GM21529 (cell line): ENCODE measurements around the gene WASL.

Source experiments
- ATAC-seq: cut with Tn5 transposase; IDR thresholded peaks from one replicate; pipeline ENCODE4 v1.9.1; 2021; ENCODE audit not compliant: unreplicated experiment

Gene WASL

GRCh38 chr7:123705211-123705901 is 43.4 kb downstream of the WASL start:
- no peak for ATAC-seq

- ATAC-seq: no peak
Measured at GRCh38 chr7:123695944-123696677, 52.7 kb downstream of the WASL start.

GRCh38 chr7:123692471-123692877 is 56.3 kb downstream of the WASL start:
- ATAC-seq: no peak

GRCh38 chr7:123690550-123690949 is 58.3 kb downstream of the WASL start:
- no peak for ATAC-seq

- ATAC-seq: no peak
Measured at GRCh38 chr7:123689250-123689649, 59.6 kb downstream of the WASL start.

GRCh38 chr7:123687727-123688126 is 61.1 kb downstream of the WASL start:
- no peak for ATAC-seq

- ATAC-seq: no peak
Measured at GRCh38 chr7:123687161-123687560, 61.6 kb downstream of the WASL start.

GRCh38 chr7:123682690-123683089 is 66.1 kb downstream of the WASL start:
- peak; percentile 79 for ATAC-seq

GRCh38 chr7:123681561-123681960 is 67.2 kb downstream of the WASL start:
- ATAC-seq: no peak

GRCh38 chr7:123680580-123680979 is 68.2 kb downstream of the WASL start:
- ATAC-seq: no peak

- no peak for ATAC-seq
Measured at GRCh38 chr7:123679614-123680013, 69.2 kb downstream of the WASL start.

- no peak for ATAC-seq
Measured at GRCh38 chr7:123677061-123677715, 71.6 kb downstream of the WASL start.

GRCh38 chr7:123675181-123675473 is 73.7 kb downstream of the WASL start:
- ATAC-seq: no peak

GRCh38 chr7:123674399-123675180 is 74.2 kb downstream of the WASL start:
- no peak for ATAC-seq

GRCh38 chr7:123673752-123674398 is 74.9 kb downstream of the WASL start:
- no peak for ATAC-seq

- no peak for ATAC-seq
Measured at GRCh38 chr7:123673137-123673732, 75.6 kb downstream of the WASL start.

GRCh38 chr7:123669485-123669884 is 79.3 kb downstream of the WASL start:
- ATAC-seq: no peak

GRCh38 chr7:123666492-123666891 is 82.3 kb downstream of the WASL start:
- no peak for ATAC-seq

GRCh38 chr7:123665896-123666295 is 82.9 kb downstream of the WASL start:
- ATAC-seq: no peak

- ATAC-seq: no peak
Measured at GRCh38 chr7:123665157-123665556, 83.6 kb downstream of the WASL start.

GRCh38 chr7:123663200-123663599 is 85.6 kb downstream of the WASL start:
- no peak for ATAC-seq
